Endothelial cell of umbilical vein (primary cell): ENCODE results near the gene MSL2. TPM values are rescaled to one million over a fixed set of nuclear protein-coding genes. Genes with fewer than 3 reads are reported as not detected.

Experiments used
- BruUV-seq: library from RNA; stranded (reverse); fragments of 400-500 nt; replicated peaks from 2 replicates; lab custom pipeline; 2021; lab: Mats Ljungman, UMichigan
- CTCF ChIA-PET: fragments of 300-600, 350-600 bp; sonication (Branson Sonifier 250); formaldehyde crosslinking; loops from one replicate; lab custom pipeline; 2021; ENCODE audit warnings: antibody characterized with exemption, inconsistent platforms; lab: Charles Lee
- POLR2A ChIA-PET: fragments of 300-600, 350-600 bp; sonication (Branson Sonifier 250); formaldehyde crosslinking; loops from one replicate; lab custom pipeline; 2021; ENCODE audit warnings: antibody characterized with exemption, inconsistent platforms; lab: Charles Lee
- DNase-seq: peaks from one replicate; pipeline ENCODE4 v3.0.0-alpha.2; 2011; ENCODE audit warnings: low read depth, low spot score
- FAIRE-seq: peaks from 2 replicates; lab custom pipeline; 2011; peaks lifted over from hg19 to GRCh38; lab: Jason Lieb, UNC
- H2AFZ ChIP-seq: 2 replicates; pipeline ENCODE4 v1.6.0; 2012; ENCODE audit warnings: low read depth, low read length, control low read depth, inconsistent platforms
- H3K27ac ChIP-seq: 2 replicates; pipeline ENCODE4 v1.5.1; 2011; ENCODE audit warnings: low read depth, mild to moderate bottlenecking, control low read depth, low read length, moderate library complexity; ENCODE audit not compliant: insufficient read depth
- H3K27me3 ChIP-seq, 2 experiments: 2 replicates each; pipeline versions ENCODE4 v1.6.0 to v1.6.1; 2011; ENCODE audit warnings: low read length in 2 of 2, mixed read lengths in 1 of 2; ENCODE audit not compliant: control insufficient read depth in 2 of 2, insufficient read depth in 2 of 2
- H3K36me3 ChIP-seq, 2 experiments: 2 replicates in 1 of 2; 3 replicates in 1 of 2; pipeline ENCODE4 v1.5.1; 2011; ENCODE audit warnings: low read length in 2 of 2, mild to moderate bottlenecking in 1 of 2, moderate library complexity in 1 of 2; ENCODE audit not compliant: control insufficient read depth in 2 of 2, insufficient read depth in 2 of 2; ENCODE audit errors: extremely low read depth in 1 of 2
- H3K4me1 ChIP-seq: 3 replicates; pipeline ENCODE4 v1.5.1; 2011; ENCODE audit warnings: mild to moderate bottlenecking, low read length; ENCODE audit not compliant: control insufficient read depth, insufficient read depth; ENCODE audit errors: extremely low read depth
- H3K4me2 ChIP-seq: 2 replicates; pipeline ENCODE4 v1.6.1; 2011; ENCODE audit warnings: low read length, control low read depth, mixed read lengths; ENCODE audit not compliant: insufficient read depth
- H3K4me3 ChIP-seq, 3 experiments: fragments of 200-600 bp in 1 of 3; sonication (generic), shearing (Covaris generic) in 1 of 3; replicated peaks in 1 of 3; 2 replicates each; pipeline ENCODE4 v1.5.1; 2011 to 2016; ENCODE audit warnings: control low read depth in 3 of 3, low read length in 3 of 3, mild to moderate bottlenecking in 2 of 3, inconsistent platforms in 1 of 3, low read depth in 1 of 3, moderate library complexity in 1 of 3; ENCODE audit not compliant: insufficient read depth in 1 of 3
- H3K79me2 ChIP-seq: 2 replicates; pipeline ENCODE4 v1.6.0; 2012; ENCODE audit warnings: low read length, inconsistent platforms; ENCODE audit not compliant: control insufficient read depth, insufficient read depth
- H3K9ac ChIP-seq: replicated peaks from 2 replicates; pipeline ENCODE3; 2011; ENCODE audit warnings: low read length, control low read depth; ENCODE audit not compliant: insufficient read depth; ENCODE audit errors: extremely low read depth
- H3K9me1 ChIP-seq: replicated peaks from 3 replicates; pipeline ENCODE4 v1.6.0; 2011; ENCODE audit warnings: mild to moderate bottlenecking, low read length; ENCODE audit not compliant: control insufficient read depth, insufficient read depth; ENCODE audit errors: extremely low read depth
- H3K9me3 ChIP-seq: replicated peaks from 2 replicates; pipeline ENCODE4 v1.5.1; 2012; ENCODE audit warnings: low read length, inconsistent platforms; ENCODE audit not compliant: control insufficient read depth, insufficient read depth
- H4K20me1 ChIP-seq: replicated peaks from 2 replicates; pipeline ENCODE3; 2011; ENCODE audit warnings: mild to moderate bottlenecking, low read length; ENCODE audit not compliant: control insufficient read depth, insufficient read depth; ENCODE audit errors: extremely low read depth
- CTCF ChIP-seq, 2 donors: IDR thresholded peaks; 1 replicate in 1 of 2; 2 replicates in 1 of 2; pipeline ENCODE4 v1.5.1; 2011; ENCODE audit warnings: low read length in 2 of 2, mild to moderate bottlenecking in 2 of 2, moderate library complexity in 2 of 2, control low read depth in 1 of 2, inconsistent platforms in 1 of 2, low read depth in 1 of 2; ENCODE audit not compliant: insufficient read depth in 1 of 2; ENCODE audit errors: extremely low read depth in 1 of 2
- EZH2 ChIP-seq: IDR thresholded peaks from 2 replicates; pipeline ENCODE4 v1.6.1; 2012; ENCODE audit warnings: borderline replicate concordance, low read depth, mild to moderate bottlenecking, moderate library complexity, low read length, inconsistent platforms; ENCODE audit not compliant: severe bottlenecking
- FOS ChIP-seq: IDR thresholded peaks from 2 replicates; pipeline ENCODE4 v1.6.1; 2011; ENCODE audit warnings: mild to moderate bottlenecking, low read length, moderate library complexity, borderline replicate concordance; ENCODE audit not compliant: insufficient read depth
- JUN ChIP-seq: IDR thresholded peaks from 2 replicates; pipeline ENCODE4 v1.6.1; 2011; ENCODE audit warnings: borderline replicate concordance, low read depth; ENCODE audit not compliant: insufficient read length, insufficient read depth
- MAX ChIP-seq: IDR thresholded peaks from 2 replicates; pipeline ENCODE4 v1.6.1; 2011; ENCODE audit not compliant: insufficient read depth, insufficient read length
- MYC ChIP-seq: IDR thresholded peaks from one replicate; pipeline ENCODE4 v1.6.1; 2011; ENCODE audit warnings: mild to moderate bottlenecking, low read depth, low read length
- POLR2A ChIP-seq: IDR thresholded peaks from 2 replicates; pipeline ENCODE4 v1.6.1; 2012; ENCODE audit warnings: low read depth, mild to moderate bottlenecking, control low read depth, low read length
- POLR2AphosphoS5 ChIP-seq: IDR thresholded peaks from 2 replicates; pipeline ENCODE4 v1.6.1; 2012; ENCODE audit warnings: low read depth, mild to moderate bottlenecking, control low read depth, low read length, moderate library complexity; ENCODE audit not compliant: insufficient read depth
- dilution Hi-C: fragments of 300-500 bp; cut with MboI; formaldehyde crosslinking; loops from one replicate; pipeline ENCODE4 v1.15.0; 2019; ENCODE audit warnings: low sequenced_read_pairs; ENCODE audit not compliant: extremely low pct_ligation_motif_present
- intact Hi-C: fragments of 100-400 bp; cut with micrococcal nuclease; formaldehyde crosslinking; loops from one replicate; pipeline ENCODE4 v1.10.0; 2022
- polyA plus RNA-seq, 4 experiments: library from polyadenylated mRNA; depleted of rRNA in 3 of 4; stranded (reverse) in 3 of 4; unstranded in 1 of 4; fragments of >200 nt; gene quantifications; 2 replicates each; pipeline versions ENCODE4 v1.2.1 to v1.2.3, GENCODE V29; 2011 to 2012; ENCODE audit warnings: missing spikeins in 1 of 4
- total RNA-seq: library from RNA; stranded (reverse); gene quantifications from 2 replicates; pipeline ENCODE4 v1.2.3, GENCODE V29; 2021

Gene MSL2
- total and polyA plus RNA-seq, 2 donors (not counting 3 experiments of a cell fraction or from before 2014, with no cell fraction given) = 6.7 to 21.9 TPM

DNA sequence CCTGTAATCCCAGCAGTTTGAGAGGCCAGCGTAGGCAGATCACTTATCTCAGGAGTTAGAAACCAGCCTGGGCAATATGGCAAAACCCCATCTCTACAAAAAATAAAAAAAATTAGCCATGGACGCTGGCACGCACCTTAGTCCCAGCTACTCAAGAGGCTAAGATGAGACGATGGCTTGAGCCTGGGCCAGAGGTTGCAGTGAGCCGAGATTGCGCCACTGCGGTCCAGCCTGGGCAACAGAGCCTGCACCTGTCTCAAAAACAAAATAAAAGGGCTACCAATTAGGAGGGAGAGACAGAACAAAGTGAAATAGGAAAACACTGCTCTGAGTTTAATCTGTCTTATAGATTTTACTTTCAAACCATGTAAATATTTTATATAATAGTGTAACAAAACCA is 33.8 kb downstream of the MSL2 start:
- Histone ChIP-seq H3K36me3 (no peaks in the 10 kb centered on the region), H3K9ac (no peak overlapping the region), H3K9me1 (no peaks in the 10 kb centered on the region), H3K4me2 (no peak overlapping the region), H3K27ac (no peak overlapping the region), H3K27me3 (no peaks in the 10 kb centered on the region), H3K9me3 (no peaks in the 10 kb centered on the region), H2AFZ (no peak overlapping the region), H3K79me2 (peaks cover 97% of the 10 kb centered on the region), H3K4me3 (no peak overlapping the region), H4K20me1 (peaks cover 11% of the 10 kb centered on the region), H3K4me1 (peaks cover 5% of the 10 kb centered on the region)
- no peak for DNase-seq
- dilution Hi-C loops = no loop called here
- intact Hi-C loops = no loop called here
- CTCF ChIA-PET = interaction anchor here (1.1 kb wide), 1 partner anchor 14 kb away, joined by 3 read pairs; no protein-coding TSS in a partner anchor
- TF ChIP-seq EZH2 (no peak), MAX (no peak), MYC (no peak), CTCF (IDR thresholded peaks at IDR 0.05; ENCODE audit: extremely low read depth in 1 of 2, insufficient read depth in 1 of 2, low read depth in 1 of 2, low read length in 2 of 2) (no peak), FOS (no peak), POLR2AphosphoS5 (no peak), JUN (no peak), POLR2A (no peak)
- FAIRE-seq = no peak
- POLR2A ChIA-PET = no interaction called here
- no TSS peak for BruUV-seq
